DMS114 treated with DMSO at 0.1 percent for 48 hours (cell line): ENCODE measurements around the gene TUBB.

Source experiments
- DNase-seq: peaks from one replicate; lab custom pipeline; 2025; ENCODE audit not compliant: unreplicated experiment; lab: John Stamatoyannopoulos, UW

The TUBB gene

GRCh38 chr6:30719791-30720737, at the start of gene TUBB:
TUBB (plus strand) TSS chr6:30720352; CDS start chr6:30720507, 155 bp downstream.
- peak; percentile 99 for DNase-seq

DNA sequence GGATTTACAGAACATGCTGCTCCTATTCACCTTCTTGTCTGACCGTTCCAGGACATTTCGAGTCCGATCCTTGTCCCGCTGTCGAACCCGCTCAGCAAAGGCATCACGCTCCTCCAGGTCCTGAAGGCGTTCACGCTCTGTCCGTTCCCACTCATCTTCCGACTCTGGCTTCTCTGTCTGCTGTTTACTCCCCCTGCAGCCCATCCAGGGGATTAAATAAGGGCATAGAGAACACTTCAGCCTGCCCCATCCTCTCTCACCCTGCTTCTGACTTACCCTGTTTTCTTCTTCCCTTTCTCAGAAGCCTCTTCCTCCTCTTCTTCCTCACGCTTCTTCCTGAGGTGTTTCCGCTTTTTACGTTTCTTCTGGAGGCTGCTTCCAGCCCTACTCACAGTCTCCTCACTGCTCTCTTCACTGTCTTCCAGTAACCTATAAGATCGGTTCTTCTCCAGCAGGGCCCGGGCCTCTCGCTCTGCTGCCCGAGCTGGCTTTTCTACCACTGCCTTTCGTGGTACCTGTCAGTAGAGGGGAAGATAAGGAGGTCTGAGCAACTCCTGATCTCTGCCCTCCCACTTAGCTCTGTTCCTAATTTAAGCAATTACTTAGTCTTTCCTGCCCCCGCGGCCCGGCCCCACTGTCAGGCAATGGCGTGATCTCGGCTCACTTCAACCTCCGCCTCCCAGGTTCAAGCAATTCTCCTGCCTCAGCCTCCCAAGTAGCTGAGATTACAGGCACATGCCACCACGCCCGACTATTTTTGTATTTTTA, 49.2 kb upstream of the TUBB start:
- DNase-seq = peak; percentile 45

DNA sequence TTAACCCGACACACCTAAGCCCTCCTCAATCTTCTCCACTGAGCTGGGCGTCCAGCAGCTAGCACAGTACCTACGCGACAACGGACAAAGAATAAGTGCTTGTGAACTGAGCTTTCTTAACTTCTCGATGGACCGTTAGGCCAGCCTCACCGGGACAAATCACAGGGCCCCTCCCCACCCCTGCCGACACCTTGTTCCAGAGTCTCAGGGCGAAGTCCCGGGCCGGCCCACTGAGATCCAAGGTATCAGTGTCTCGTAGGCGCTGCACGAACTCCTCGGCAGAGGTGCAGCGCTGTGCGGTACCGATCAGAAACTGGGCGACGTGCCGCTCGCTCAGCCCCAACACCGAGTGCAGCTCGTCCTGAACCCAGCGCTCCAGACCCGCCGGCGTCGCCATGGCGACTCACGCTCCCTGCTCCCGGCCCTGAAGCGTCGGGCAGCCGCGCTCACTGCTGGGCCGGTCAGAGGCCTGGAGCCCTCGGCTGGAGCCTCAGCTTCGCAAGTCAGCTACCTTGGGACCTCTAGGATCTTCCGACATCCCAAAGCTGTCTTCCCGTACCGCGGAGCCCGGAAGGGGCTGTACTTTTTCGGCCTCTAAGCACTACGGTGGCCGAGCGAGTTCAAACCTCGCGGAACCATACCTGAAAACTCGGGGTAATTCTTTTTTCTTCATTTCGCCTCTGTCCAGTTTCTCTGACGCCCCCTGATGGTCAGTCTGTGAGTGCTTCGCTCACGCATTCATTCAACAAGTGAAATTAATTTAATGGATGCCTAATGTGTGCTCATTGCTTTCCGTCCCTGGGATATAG, 47.5 kb upstream of the TUBB start, which contains the start of gene DHX16:
Gene DHX16, minus strand, starts transcription at position 562 of the 809 bp plus-strand sequence. Its CDS starts 165 bp downstream, at position 397.
- peak; percentile 97 for DNase-seq

DNA sequence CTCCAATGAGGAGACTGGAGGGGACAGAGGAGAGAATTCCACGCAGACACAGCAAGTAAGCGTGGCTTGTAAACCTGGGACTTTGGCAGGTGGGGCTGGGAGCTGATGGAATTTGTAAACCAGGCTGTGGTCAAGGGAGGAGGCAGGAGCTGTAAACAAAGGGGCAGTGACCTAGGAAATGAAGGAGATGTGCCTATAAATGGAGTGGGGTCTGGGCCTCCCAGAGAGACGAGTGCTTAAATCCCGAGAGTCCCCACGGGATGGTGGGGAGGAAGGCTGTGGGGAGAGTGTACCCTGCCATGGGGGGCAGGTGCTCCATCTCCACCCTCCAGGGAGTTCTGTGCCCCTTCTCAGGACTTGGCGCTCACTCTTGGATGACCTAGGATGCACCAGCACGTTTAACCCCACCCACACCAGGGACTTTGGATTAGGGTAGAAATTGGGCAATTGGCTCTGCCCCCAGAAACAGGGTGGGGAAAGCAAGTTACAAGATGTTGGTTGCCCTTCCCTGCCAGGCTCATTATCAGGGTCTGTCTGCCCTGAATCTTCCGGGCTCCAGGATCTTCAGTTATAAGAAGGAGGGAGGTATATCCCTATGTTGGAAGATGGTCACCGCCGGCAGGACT, 43.4 kb upstream of the TUBB start:
- DNase-seq = no peak

- DNase-seq = peak; percentile 62
Observed at GRCh38 chr6:30678964-30679726, 41.0 kb upstream of the TUBB start.

- DNase-seq = no peak
Observed at GRCh38 chr6:30679765-30680535, 40.2 kb upstream of the TUBB start.

DNA sequence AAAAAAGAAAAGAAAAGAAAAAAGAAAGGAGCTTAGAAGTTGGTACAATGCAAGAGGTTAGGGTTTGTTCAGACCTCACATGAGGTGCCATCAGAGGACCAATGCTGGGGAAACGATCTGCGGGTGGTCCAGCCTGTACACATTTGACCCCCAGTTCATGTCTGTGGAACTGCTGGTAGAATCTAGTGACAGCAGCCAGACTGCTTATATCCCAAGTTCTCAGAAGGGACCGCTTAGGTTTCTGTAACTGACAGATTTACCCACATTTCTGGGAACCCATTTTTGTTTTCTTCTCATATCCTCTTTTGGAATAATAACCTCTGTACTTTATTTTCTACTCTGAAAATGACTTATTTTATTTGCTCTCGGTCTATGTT, 38.4 kb upstream of the TUBB start:
- DNase-seq = no peak

- DNase-seq = no peak
Observed at GRCh38 chr6:30682143-30683117, 37.7 kb upstream of the TUBB start.

GRCh38 chr6:30683183-30683979, 36.8 kb upstream of the TUBB start:
- DNase-seq = no peak

DNA sequence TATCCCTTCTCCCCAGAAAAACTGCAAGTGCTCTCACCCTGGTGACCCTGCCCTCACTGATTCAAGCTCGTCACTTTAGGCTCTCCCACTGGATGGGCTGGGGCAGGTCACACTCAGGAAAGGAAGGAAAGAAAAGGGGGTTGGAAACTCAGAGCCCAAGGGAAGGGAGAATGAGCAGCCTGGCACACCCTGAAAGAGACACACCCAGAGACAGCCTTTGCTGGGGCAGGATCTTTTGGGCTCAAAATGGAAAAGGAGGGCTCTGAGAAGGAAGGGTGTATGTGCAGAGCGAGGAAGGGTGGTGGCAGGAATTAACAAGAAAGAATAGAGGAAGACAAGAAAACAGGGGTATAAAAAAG, 36.2 kb upstream of the TUBB start:
- no peak for DNase-seq

DNA sequence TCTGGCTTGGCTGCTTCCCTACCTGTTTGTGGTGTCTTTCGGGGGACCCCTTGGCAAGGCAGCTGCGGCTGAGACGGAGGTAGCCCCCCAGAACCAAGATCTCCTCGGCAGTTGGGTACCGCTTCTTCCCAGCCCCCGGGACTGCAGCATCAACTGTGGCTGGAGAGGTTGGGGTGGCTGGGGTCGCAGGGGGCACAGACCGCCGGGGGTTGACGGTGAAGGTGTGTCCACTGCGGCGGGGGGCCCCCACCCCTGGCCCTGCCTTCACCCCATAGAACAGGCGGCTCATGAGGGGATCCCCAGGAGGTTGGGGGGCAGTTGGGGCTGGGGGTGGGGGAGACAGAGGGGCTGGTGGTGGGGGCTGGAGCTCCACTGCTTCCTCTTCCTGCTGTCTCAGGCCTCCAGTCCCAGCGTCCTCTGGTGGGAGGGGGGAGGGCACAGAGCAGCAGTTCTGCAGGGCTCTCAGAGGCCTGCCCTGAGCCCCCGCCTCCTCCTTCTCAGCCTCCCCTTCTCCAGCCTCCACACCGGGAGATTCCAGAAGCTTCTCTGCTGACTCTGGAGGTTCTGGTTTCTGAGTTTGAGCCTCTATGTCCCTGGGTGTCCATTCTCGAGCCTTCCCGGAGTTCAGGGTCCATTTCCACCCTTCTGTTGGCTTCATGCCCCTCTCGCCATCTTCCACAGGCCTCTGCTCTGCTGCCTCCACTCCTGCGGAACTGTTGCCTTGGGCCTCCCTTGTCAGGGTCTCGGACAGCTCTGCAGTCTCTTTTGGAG, 35.6 kb upstream of the TUBB start:
- DNase-seq = no peak

DNA sequence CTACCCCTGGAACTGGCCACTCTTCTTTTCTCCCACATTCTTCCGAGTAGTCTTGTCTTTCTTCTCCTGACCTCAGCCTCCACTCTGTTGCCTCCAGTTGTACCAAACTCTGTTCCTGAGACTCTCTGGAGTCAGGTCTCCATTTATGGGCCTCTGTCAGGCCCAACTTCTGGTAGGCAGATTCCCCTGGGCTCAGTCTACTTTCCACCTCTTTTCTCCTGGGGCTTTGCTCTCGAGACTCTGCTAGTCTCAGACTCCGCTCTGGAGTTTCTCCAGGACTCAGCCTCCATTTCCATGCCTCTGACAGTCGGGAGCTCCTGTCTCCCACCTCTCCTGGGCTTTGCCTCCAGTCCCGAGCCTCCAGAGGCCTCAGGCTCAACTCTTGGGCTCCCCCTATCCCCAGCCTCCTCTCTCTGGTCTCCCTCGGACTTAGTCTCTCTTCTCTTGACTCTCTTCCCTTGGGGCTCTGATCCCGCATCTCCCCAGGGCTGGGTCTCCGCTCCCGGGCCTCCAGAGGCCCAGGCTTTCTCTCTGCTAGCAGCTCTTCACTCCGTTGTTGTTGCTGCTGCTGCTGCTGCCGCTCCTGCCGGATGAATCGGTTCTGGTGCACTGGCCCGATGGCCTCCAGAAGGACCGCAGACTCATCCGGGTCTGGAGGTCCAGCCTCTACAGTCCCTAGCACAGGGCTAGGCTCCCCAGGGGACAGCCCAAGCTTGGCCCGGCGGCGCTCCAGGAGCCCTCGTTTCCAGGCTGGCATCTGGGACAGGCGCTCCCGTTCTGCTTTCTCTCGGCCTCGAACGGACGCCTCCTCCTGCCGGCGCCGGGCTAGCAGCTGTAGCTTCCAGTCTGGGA, 34.8 kb upstream of the TUBB start:
- DNase-seq = peak; percentile 19

DNA sequence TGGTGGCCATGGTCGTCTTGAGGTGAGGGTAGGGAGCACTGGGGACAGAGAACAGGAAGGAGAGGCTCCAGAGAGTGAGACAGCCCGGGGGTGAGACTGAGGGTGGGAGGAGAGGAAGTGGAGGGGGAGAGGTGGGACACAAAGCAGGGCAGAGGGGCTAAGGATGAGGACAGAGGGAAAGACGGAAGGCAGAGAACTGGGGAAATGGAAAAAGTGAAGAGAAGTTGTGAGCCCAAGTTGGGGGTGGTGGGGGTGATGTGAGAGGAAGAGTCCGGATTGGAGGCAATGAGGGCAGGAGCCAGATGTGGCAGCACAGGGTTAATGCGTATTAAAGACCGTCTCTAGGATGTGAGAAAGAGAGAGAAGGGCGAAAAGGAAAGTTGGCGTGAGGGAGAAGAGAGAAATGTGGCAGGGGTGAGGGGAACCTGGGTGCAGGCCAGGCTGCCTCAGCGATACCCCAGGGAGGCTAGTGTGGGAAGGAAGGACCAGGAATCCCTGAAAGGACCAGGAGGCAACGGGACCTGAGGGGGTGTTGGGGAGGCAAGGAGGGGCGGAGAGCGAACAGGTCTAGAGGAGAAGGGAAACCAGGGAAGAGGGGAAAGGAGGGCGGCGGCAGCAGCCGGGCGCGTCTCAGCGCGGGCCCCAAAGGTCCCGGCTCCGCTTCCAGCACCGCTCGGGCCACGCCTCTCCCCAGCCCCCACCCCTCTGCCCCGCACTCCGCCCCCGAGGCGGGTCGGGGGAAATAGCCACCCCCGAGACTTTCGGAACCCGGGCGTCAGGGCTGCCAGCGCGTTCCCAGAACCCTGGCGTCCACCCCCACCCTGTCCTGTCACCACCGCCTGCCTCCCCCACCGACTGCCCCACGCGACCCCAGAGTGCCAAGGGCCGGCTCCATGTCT, 33.9 kb upstream of the TUBB start, which contains the start of gene PPP1R18:
Gene PPP1R18, minus strand, starts transcription at position 637 of the 899 bp plus-strand sequence. Its CDS starts 627 bp downstream, at position 10.
- DNase-seq = peak; percentile 58

DNA sequence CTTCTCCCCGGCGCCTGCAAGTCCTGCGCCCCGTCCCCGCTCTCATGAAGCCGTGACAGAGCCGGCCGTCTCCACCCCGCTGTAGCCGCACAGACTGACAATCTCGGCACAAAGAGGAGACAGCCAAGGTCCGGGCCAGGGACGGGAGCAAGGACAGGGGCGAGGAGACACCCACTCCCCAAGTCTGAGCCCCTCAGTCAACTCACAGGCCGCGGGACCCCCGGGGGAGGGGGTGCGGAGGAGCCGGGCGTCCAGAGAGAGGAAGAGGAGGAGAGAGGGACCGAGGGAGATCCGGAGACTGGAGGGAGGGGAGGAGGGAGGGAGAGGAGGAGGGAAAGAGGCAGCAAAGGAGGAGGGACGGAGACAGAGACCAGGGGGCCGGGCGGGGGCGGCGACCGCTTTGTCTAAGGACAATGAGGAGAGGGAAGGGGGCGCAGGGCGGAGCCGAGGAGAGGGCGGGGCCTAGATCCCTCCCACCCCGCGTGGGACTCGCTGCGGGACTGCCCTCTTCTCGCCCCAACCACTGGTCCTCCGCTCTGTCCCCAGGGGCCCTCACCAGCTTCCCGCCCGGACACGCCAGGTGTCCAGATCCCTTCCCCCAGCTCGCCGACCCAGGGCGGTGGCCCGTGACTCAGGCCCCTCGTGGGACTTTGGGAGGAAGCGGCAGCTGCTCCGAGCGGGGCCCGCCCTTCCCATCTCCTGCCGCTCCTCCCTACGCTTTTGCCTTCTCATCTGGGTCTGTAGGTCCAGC, 33.1 kb upstream of the TUBB start:
- peak; percentile 83 for DNase-seq
